HG03575 (cell line): ENCODE measurements around the gene NDFIP2.

Experiments used
- ATAC-seq: cut with Tn5 transposase; IDR thresholded peaks from one replicate; pipeline ENCODE4 v1.9.1; 2021; ENCODE audit not compliant: unreplicated experiment, insufficient number of reproducible peaks, low FRiP score; ENCODE audit errors: extremely low read depth

NDFIP2 gene

GRCh38 chr13:79490824-79491223 is 9.9 kb downstream of the NDFIP2 start:
- ATAC-seq, result no peak

- no peak for ATAC-seq
These were observed 10.8 kb downstream of the NDFIP2 start for GRCh38 chr13:79491715-79492114.

- ATAC-seq, result no peak
These were observed 11.4 kb downstream of the NDFIP2 start for GRCh38 chr13:79492313-79492798.

- no peak for ATAC-seq
These were observed 12.1 kb downstream of the NDFIP2 start for GRCh38 chr13:79492918-79493594.

- peak; percentile 61 for ATAC-seq
These were observed 15.2 kb downstream of the NDFIP2 start for GRCh38 chr13:79496188-79496587.

GRCh38 chr13:79497064-79497463 is 16.1 kb downstream of the NDFIP2 start:
- no peak for ATAC-seq

GRCh38 chr13:79497852-79498251 is 16.9 kb downstream of the NDFIP2 start:
- no peak for ATAC-seq

GRCh38 chr13:79500829-79501228 is 19.9 kb downstream of the NDFIP2 start:
- ATAC-seq, result no peak

- no peak for ATAC-seq
These were observed 20.7 kb downstream of the NDFIP2 start for GRCh38 chr13:79501538-79502232.

GRCh38 chr13:79502859-79503468 is 22.0 kb downstream of the NDFIP2 start:
- ATAC-seq, result no peak

GRCh38 chr13:79503473-79504017 is 22.6 kb downstream of the NDFIP2 start:
- no peak for ATAC-seq

GRCh38 chr13:79508224-79508961 is 27.4 kb downstream of the NDFIP2 start:
- ATAC-seq, result no peak

GRCh38 chr13:79511611-79512010 is 30.7 kb downstream of the NDFIP2 start:
- no peak for ATAC-seq

- no peak for ATAC-seq
These were observed 32.0 kb downstream of the NDFIP2 start for GRCh38 chr13:79512950-79513349.

GRCh38 chr13:79516595-79516994 is 35.6 kb downstream of the NDFIP2 start:
- no peak for ATAC-seq

- no peak for ATAC-seq
These were observed 38.3 kb downstream of the NDFIP2 start for GRCh38 chr13:79519255-79519654.

- peak; percentile 91 for ATAC-seq
These were observed 41.6 kb downstream of the NDFIP2 start for GRCh38 chr13:79522583-79522982.

- no peak for ATAC-seq
These were observed 44.3 kb downstream of the NDFIP2 start for GRCh38 chr13:79525064-79525857.
